Mesendoderm (in vitro differentiated cells): ENCODE measurements around the gene RASSF3.

Experiments
- DNase-seq: peaks from one replicate; pipeline ENCODE4 v3.0.0; 2013
- H2AK5ac ChIP-seq: 2 replicates; pipeline ENCODE4 v1.6.1; 2013; ENCODE audit warnings: low read length, inconsistent platforms
- H2BK120ac ChIP-seq: 2 replicates; pipeline ENCODE4 v1.6.1; 2013; ENCODE audit warnings: low read depth, mild to moderate bottlenecking, low read length, moderate library complexity, mixed read lengths
- H2BK15ac ChIP-seq: replicated peaks from 2 replicates; pipeline ENCODE4 v1.6.1; 2013; ENCODE audit warnings: low read depth, mild to moderate bottlenecking, moderate library complexity
- H2BK5ac ChIP-seq: 2 replicates; pipeline ENCODE4 v1.6.1; 2013; ENCODE audit warnings: low read length, inconsistent platforms
- H3K18ac ChIP-seq: 2 replicates; pipeline ENCODE4 v1.6.1; 2013; ENCODE audit warnings: mild to moderate bottlenecking, low read length, mixed read lengths
- H3K23ac ChIP-seq: one replicate; pipeline ENCODE4 v1.6.1; 2013; ENCODE audit warnings: low read length
- H3K27ac ChIP-seq: 2 replicates; pipeline ENCODE4 v1.5.1; 2013; ENCODE audit warnings: low read depth, mild to moderate bottlenecking, inconsistent platforms, low read length, moderate library complexity
- H3K27me3 ChIP-seq: 2 replicates; pipeline ENCODE4 v1.6.1; 2013; ENCODE audit warnings: low read length, control low read depth, mild to moderate bottlenecking, inconsistent platforms; ENCODE audit not compliant: insufficient read depth, poor library complexity
- H3K36me3 ChIP-seq: 2 replicates; pipeline ENCODE4 v1.6.1; 2013; ENCODE audit warnings: low read length, inconsistent platforms; ENCODE audit not compliant: control insufficient read depth, insufficient read depth
- H3K4ac ChIP-seq: one replicate; pipeline ENCODE4 v1.6.1; 2013; ENCODE audit warnings: low read depth, mild to moderate bottlenecking, low read length, moderate library complexity
- H3K4me1 ChIP-seq: 2 replicates; pipeline ENCODE4 v1.6.1; 2013; ENCODE audit warnings: low read depth, low read length, inconsistent platforms; ENCODE audit not compliant: control insufficient read depth
- H3K4me2 ChIP-seq: 2 replicates; pipeline ENCODE4 v1.6.1; 2013; ENCODE audit warnings: low read length
- H3K4me3 ChIP-seq: 2 replicates; pipeline ENCODE4 v1.5.1; 2013; ENCODE audit warnings: mild to moderate bottlenecking, low read length
- H3K56ac ChIP-seq: one replicate; pipeline ENCODE4 v1.6.1; 2013; ENCODE audit warnings: low read length
- H3K79me1 ChIP-seq: 2 replicates; pipeline ENCODE4 v1.6.1; 2013; ENCODE audit warnings: low read length, inconsistent platforms
- H3K79me2 ChIP-seq: 2 replicates; pipeline ENCODE4 v1.6.1; 2013; ENCODE audit warnings: mild to moderate bottlenecking, low read length; ENCODE audit not compliant: control insufficient read depth, insufficient read depth
- H3K9ac ChIP-seq: 2 replicates; pipeline ENCODE4 v1.6.1; 2013; ENCODE audit warnings: low read length, inconsistent platforms
- H4K5ac ChIP-seq: one replicate; pipeline ENCODE4 v1.6.1; 2013; ENCODE audit warnings: low read length
- H4K8ac ChIP-seq: one replicate; pipeline ENCODE4 v1.6.1; 2013; ENCODE audit warnings: low read depth, mild to moderate bottlenecking, control low read depth, low read length, moderate library complexity
- WGBS: extraction: QIAGEN DNeasy Blood & Tissue Kit; methylation state at CpG from one replicate; pipeline ENCODE4 v1.1.7; 2013; ENCODE audit warnings: low lambda C conversion rate, missing lambda C conversion rate; ENCODE audit not compliant: insufficient coverage; ENCODE audit errors: extremely low coverage; 5-methylcytosine and 5-hydroxymethylcytosine counted together

Gene RASSF3

GRCh38 chr12:64585104-64585503 lies 25.2 kb upstream of the RASSF3 start:
- Histone ChIP-seq H2BK120ac (no peak overlapping the region), H3K79me2 (no peaks in the 10 kb centered on the region), H3K56ac (no peak overlapping the region), H2BK5ac (no peak overlapping the region), H3K27me3 (no peaks in the 10 kb centered on the region), H3K4me2 (no peak overlapping the region), H2AK5ac (no peak overlapping the region), H3K4me1 (no peaks in the 10 kb centered on the region), H3K79me1 (no peaks in the 10 kb centered on the region), H3K9ac (no peak overlapping the region), H4K8ac (no peak overlapping the region), H3K18ac (no peak overlapping the region), H3K4me3 (no peak overlapping the region), H3K4ac (no peak overlapping the region), H3K23ac (no peak overlapping the region), H3K27ac (no peak overlapping the region), H3K36me3 (no peaks in the 10 kb centered on the region), H4K5ac (no peak overlapping the region), H2BK15ac (no peak overlapping the region)
- WGBS = no CpG with 5 or more reads among the region's 5 CpGs
- DNase-seq = no peak

- no peak overlapping the region for H4K5ac ChIP-seq
- H2BK5ac ChIP-seq = no peak overlapping the region
- H4K8ac ChIP-seq = no peak overlapping the region
- no peak overlapping the region for H3K4ac ChIP-seq
- H3K18ac ChIP-seq = no peak overlapping the region
- no peaks in the 10 kb centered on the region for H3K79me2 ChIP-seq
- H2BK120ac ChIP-seq = no peak overlapping the region
- no peak overlapping the region for H2BK15ac ChIP-seq
- no peak overlapping the region for H3K4me3 ChIP-seq
- H3K4me1 ChIP-seq = no peaks in the 10 kb centered on the region
- no CpG with 5 or more reads among the region's 5 CpGs for WGBS
- H3K23ac ChIP-seq = no peak overlapping the region
- H3K56ac ChIP-seq = no peak overlapping the region
- H3K9ac ChIP-seq = no peak overlapping the region
- H3K79me1 ChIP-seq = no peaks in the 10 kb centered on the region
- H3K27ac ChIP-seq = no peak overlapping the region
- H3K27me3 ChIP-seq = no peaks in the 10 kb centered on the region
- no peaks in the 10 kb centered on the region for H3K36me3 ChIP-seq
- H2AK5ac ChIP-seq = no peak overlapping the region
- no peak for DNase-seq
- H3K4me2 ChIP-seq = no peak overlapping the region
Measured at GRCh38 chr12:64587447-64587846, 22.8 kb upstream of the RASSF3 start.

- no peak overlapping the region for H2AK5ac ChIP-seq
- no peak for DNase-seq
- H4K5ac ChIP-seq = no peak overlapping the region
- H4K8ac ChIP-seq = no peak overlapping the region
- WGBS = no CpG with 5 or more reads among the region's 1 CpG
- H2BK120ac ChIP-seq = no peak overlapping the region
- H3K4me1 ChIP-seq = no peaks in the 10 kb centered on the region
- H2BK15ac ChIP-seq = no peak overlapping the region
- H3K36me3 ChIP-seq = no peaks in the 10 kb centered on the region
- H3K9ac ChIP-seq = no peak overlapping the region
- no peak overlapping the region for H3K4ac ChIP-seq
- no peak overlapping the region for H3K4me2 ChIP-seq
- no peaks in the 10 kb centered on the region for H3K27me3 ChIP-seq
- H3K27ac ChIP-seq = no peak overlapping the region
- no peak overlapping the region for H3K56ac ChIP-seq
- no peak overlapping the region for H3K4me3 ChIP-seq
- H3K23ac ChIP-seq = no peak overlapping the region
- H3K79me2 ChIP-seq = no peaks in the 10 kb centered on the region
- no peak overlapping the region for H2BK5ac ChIP-seq
- no peak overlapping the region for H3K18ac ChIP-seq
- H3K79me1 ChIP-seq = no peaks in the 10 kb centered on the region
Measured at GRCh38 chr12:64590183-64590582, 20.1 kb upstream of the RASSF3 start.

- Histone ChIP-seq H3K4me3 (no peak overlapping the region), H2BK15ac (no peak overlapping the region), H3K27ac (no peak overlapping the region), H3K79me1 (no peaks in the 10 kb centered on the region), H3K79me2 (no peaks in the 10 kb centered on the region), H3K27me3 (no peaks in the 10 kb centered on the region), H3K36me3 (no peaks in the 10 kb centered on the region), H4K8ac (no peak overlapping the region), H3K18ac (no peak overlapping the region), H3K23ac (no peak overlapping the region), H4K5ac (no peak overlapping the region), H3K56ac (no peak overlapping the region), H2AK5ac (no peak overlapping the region), H3K4me2 (no peak overlapping the region), H2BK5ac (no peak overlapping the region), H3K9ac (no peak overlapping the region), H3K4ac (no peak overlapping the region), H3K4me1 (peaks cover 4% of the 10 kb centered on the region), H2BK120ac (no peak overlapping the region)
- no peak for DNase-seq
- WGBS = no CpG with 5 or more reads among the region's 6 CpGs
Measured at GRCh38 chr12:64595863-64596793, 14.2 kb upstream of the RASSF3 start.

GRCh38 chr12:64598831-64599230 lies 11.5 kb upstream of the RASSF3 start:
- H3K79me1 ChIP-seq = no peaks in the 10 kb centered on the region
- no peak overlapping the region for H3K27ac ChIP-seq
- DNase-seq = peak; percentile 37
- peak overlapping the region; percentile 42 for H3K56ac ChIP-seq
- H3K18ac ChIP-seq = no peak overlapping the region
- WGBS = no CpG with 5 or more reads among the region's 4 CpGs
- H2BK120ac ChIP-seq = no peak overlapping the region
- no peaks in the 10 kb centered on the region for H3K27me3 ChIP-seq
- no peaks in the 10 kb centered on the region for H3K36me3 ChIP-seq
- no peak overlapping the region for H4K8ac ChIP-seq
- H3K4me2 ChIP-seq = no peak overlapping the region
- no peak overlapping the region for H3K9ac ChIP-seq
- no peak overlapping the region for H2BK5ac ChIP-seq
- H3K23ac ChIP-seq = no peak overlapping the region
- H3K79me2 ChIP-seq = no peaks in the 10 kb centered on the region
- H2BK15ac ChIP-seq = no peak overlapping the region
- H4K5ac ChIP-seq = peak overlapping the region; percentile 81
- peaks cover 4% of the 10 kb centered on the region for H3K4me1 ChIP-seq
- no peak overlapping the region for H2AK5ac ChIP-seq
- H3K4ac ChIP-seq = no peak overlapping the region
- H3K4me3 ChIP-seq = no peak overlapping the region

- Histone ChIP-seq H3K4me1 (peaks cover 4% of the 10 kb centered on the region), H3K4ac (no peak overlapping the region), H4K8ac (no peak overlapping the region), H3K23ac (no peak overlapping the region), H3K4me2 (no peak overlapping the region), H2AK5ac (no peak overlapping the region), H3K56ac (no peak overlapping the region), H3K27me3 (no peaks in the 10 kb centered on the region), H3K18ac (no peak overlapping the region), H2BK5ac (no peak overlapping the region), H3K79me2 (no peaks in the 10 kb centered on the region), H2BK120ac (no peak overlapping the region), H4K5ac (no peak overlapping the region), H3K79me1 (no peaks in the 10 kb centered on the region), H3K36me3 (no peaks in the 10 kb centered on the region), H2BK15ac (no peak overlapping the region), H3K9ac (no peak overlapping the region), H3K4me3 (no peak overlapping the region), H3K27ac (no peak overlapping the region)
- no peak for DNase-seq
- no CpG with 5 or more reads among the region's 2 CpGs for WGBS
Measured at GRCh38 chr12:64600164-64600561, 10.1 kb upstream of the RASSF3 start.
